DND-41 (cell line): ENCODE data around the gene IGSF9.

Experiments
- ATAC-seq: fragments of 200-7000 bp; cut with Tn5 transposase; 3 replicates; pipeline ENCODE4 v1.9.1; 2021; ENCODE audit warnings: low read depth; ENCODE audit not compliant: insufficient read depth
- DNase-seq: peaks from one replicate; pipeline ENCODE4 v3.0.0-alpha.2; 2020
- H2AFZ ChIP-seq: 2 replicates; pipeline ENCODE4 v1.6.0; 2012; ENCODE audit warnings: low read depth, low read length
- H3K27ac ChIP-seq: 2 replicates; pipeline ENCODE4 v1.5.1; 2012; ENCODE audit warnings: low read length, inconsistent platforms
- H3K27me3 ChIP-seq: fragments of 200-600 bp; sonication (generic); 2 replicates; pipeline ENCODE4 v1.6.0; 2012; ENCODE audit warnings: low read length, mild to moderate bottlenecking, inconsistent platforms; ENCODE audit not compliant: insufficient read depth, poor library complexity
- H3K36me3 ChIP-seq: 2 replicates; pipeline ENCODE4 v1.5.1; 2012; ENCODE audit warnings: low read length, inconsistent platforms; ENCODE audit not compliant: insufficient read depth
- H3K4me1 ChIP-seq: 2 replicates; pipeline ENCODE4 v1.5.1; 2012; ENCODE audit warnings: mild to moderate bottlenecking, low read length; ENCODE audit not compliant: insufficient read depth
- H3K4me2 ChIP-seq: 2 replicates; pipeline ENCODE4 v1.6.0; 2012; ENCODE audit warnings: mild to moderate bottlenecking, moderate library complexity, low read length, inconsistent platforms; ENCODE audit not compliant: insufficient read depth
- H3K4me3 ChIP-seq, 2 experiments: fragments of 200-600 bp in 1 of 2; shearing (Covaris generic) in 1 of 2; 2 replicates each; pipeline ENCODE4 v1.5.1; 2012 to 2016; ENCODE audit warnings: inconsistent platforms in 2 of 2, low read length in 2 of 2, mild to moderate bottlenecking in 2 of 2, low read depth in 1 of 2, moderate library complexity in 1 of 2
- H3K79me2 ChIP-seq: 2 replicates; pipeline ENCODE4 v1.6.0; 2012; ENCODE audit warnings: low read length, inconsistent platforms; ENCODE audit not compliant: insufficient read depth
- H3K9ac ChIP-seq: 2 replicates; pipeline ENCODE4 v1.6.0; 2012; ENCODE audit warnings: low read depth, mild to moderate bottlenecking, inconsistent platforms, low read length, moderate library complexity
- H3K9me3 ChIP-seq: 2 replicates; pipeline ENCODE4 v1.5.1; 2012; ENCODE audit warnings: low read length, moderate library complexity, mild to moderate bottlenecking, inconsistent platforms; ENCODE audit not compliant: insufficient read depth, severe bottlenecking
- H4K20me1 ChIP-seq: 2 replicates; pipeline ENCODE4 v1.6.0; 2012; ENCODE audit warnings: low read length; ENCODE audit not compliant: insufficient read depth
- EZH2 ChIP-seq: IDR thresholded peaks from 3 replicates; pipeline ENCODE4 v1.6.1; 2012; ENCODE audit warnings: borderline replicate concordance, low read depth, mild to moderate bottlenecking, moderate library complexity, low read length, inconsistent platforms; ENCODE audit not compliant: severe bottlenecking
- TF ChIP-seq, protein P1 (sequence below): IDR thresholded peaks from 2 replicates; pipeline ENCODE4 v1.5.1; 2012; ENCODE audit warnings: borderline replicate concordance, low read length, moderate library complexity, mild to moderate bottlenecking; ENCODE audit not compliant: poor library complexity, severe bottlenecking; ENCODE audit errors: extremely low read depth

IGSF9 gene

DNA sequence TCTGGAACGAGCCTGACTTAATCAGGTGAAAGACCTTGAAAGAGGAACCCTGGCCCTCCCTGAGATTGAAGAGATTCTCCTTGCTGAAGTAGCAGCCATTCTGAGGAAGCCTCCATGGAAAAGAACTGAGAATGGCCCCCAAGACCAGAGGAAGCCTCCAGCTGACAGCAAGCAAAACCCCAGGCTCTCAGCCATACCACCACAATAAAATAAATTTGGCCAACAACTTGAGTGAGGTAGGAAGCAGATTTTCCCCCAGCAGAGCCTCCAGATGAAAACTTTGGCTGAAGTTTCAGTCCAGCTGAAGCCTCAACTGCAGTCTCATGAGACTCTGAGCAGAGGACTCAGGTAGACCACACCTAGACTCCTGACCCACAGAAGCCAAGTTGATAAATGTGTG is 42.6 kb upstream of the IGSF9 start:
- H3K4me3 ChIP-seq = no peak overlapping the region
- no peaks in the 10 kb centered on the region for H4K20me1 ChIP-seq
- H3K9ac ChIP-seq = no peak overlapping the region
- no peaks in the 10 kb centered on the region for H3K4me1 ChIP-seq
- H3K27me3 ChIP-seq = peaks cover 17% of the 10 kb centered on the region
- DNase-seq (no peak), ATAC-seq (no peak)
- no peaks in the 10 kb centered on the region for H3K36me3 ChIP-seq
- H2AFZ ChIP-seq = no peak overlapping the region
- H3K9me3 ChIP-seq = no peaks in the 10 kb centered on the region
- TF ChIP-seq, protein P1, sequence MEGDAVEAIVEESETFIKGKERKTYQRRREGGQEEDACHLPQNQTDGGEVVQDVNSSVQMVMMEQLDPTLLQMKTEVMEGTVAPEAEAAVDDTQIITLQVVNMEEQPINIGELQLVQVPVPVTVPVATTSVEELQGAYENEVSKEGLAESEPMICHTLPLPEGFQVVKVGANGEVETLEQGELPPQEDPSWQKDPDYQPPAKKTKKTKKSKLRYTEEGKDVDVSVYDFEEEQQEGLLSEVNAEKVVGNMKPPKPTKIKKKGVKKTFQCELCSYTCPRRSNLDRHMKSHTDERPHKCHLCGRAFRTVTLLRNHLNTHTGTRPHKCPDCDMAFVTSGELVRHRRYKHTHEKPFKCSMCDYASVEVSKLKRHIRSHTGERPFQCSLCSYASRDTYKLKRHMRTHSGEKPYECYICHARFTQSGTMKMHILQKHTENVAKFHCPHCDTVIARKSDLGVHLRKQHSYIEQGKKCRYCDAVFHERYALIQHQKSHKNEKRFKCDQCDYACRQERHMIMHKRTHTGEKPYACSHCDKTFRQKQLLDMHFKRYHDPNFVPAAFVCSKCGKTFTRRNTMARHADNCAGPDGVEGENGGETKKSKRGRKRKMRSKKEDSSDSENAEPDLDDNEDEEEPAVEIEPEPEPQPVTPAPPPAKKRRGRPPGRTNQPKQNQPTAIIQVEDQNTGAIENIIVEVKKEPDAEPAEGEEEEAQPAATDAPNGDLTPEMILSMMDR = no peak
- TF ChIP-seq EZH2 = no peak
- no peaks in the 10 kb centered on the region for H3K79me2 ChIP-seq
- H3K27ac ChIP-seq = no peak overlapping the region
- no peak overlapping the region for H3K4me2 ChIP-seq

DNA sequence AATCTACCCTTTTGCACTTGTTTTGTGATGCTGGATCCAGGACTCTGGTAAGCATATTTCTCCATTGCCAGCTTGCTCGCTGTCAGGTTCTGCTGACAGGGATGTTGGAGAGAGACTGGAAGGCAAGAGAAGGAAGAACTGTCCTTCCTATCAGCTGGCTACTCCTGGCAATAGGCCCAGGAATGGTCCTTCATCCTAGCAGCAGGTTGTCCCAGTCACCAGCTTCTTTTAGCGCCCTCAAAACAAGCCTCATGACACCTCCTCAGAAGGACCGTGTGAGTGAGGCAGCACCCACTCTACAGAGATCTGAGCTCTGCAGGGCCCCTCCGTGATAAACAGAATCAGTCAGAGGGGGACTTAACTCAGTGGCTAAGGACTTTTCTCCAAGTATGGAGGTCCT is 41.8 kb upstream of the IGSF9 start:
- Histone ChIP-seq H2AFZ (no peak overlapping the region), H3K27ac (no peak overlapping the region), H3K4me3 (no peak overlapping the region), H3K9ac (no peak overlapping the region), H3K4me1 (no peaks in the 10 kb centered on the region), H4K20me1 (no peaks in the 10 kb centered on the region), H3K79me2 (no peaks in the 10 kb centered on the region), H3K27me3 (peaks cover 17% of the 10 kb centered on the region), H3K36me3 (no peaks in the 10 kb centered on the region), H3K4me2 (no peak overlapping the region), H3K9me3 (no peaks in the 10 kb centered on the region)
- no peak for ATAC-seq
- TF ChIP-seq, protein P1 = no peak
- TF ChIP-seq EZH2 = no peak
- DNase-seq = no peak

DNA sequence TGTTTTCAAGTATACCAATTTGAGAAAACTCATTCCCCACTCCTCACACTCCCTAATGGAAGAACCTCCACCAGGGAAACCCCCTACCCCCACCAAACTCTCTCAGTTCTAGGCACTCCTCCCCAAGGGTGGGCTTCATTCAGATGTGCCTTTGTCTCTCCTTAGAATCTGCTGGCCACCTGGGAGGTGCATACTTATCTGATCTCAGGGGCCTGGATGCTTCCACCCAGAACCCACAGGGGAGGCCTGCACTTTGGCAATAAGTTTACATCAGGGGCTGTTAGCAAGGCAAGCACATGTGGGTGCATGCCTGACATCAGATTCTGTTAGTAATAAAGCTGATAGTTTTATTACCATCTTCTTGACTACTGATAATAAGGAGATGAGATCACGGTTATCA is 41.1 kb upstream of the IGSF9 start:
- H3K4me2 ChIP-seq = no peak overlapping the region
- H3K36me3 ChIP-seq = no peaks in the 10 kb centered on the region
- no peaks in the 10 kb centered on the region for H3K4me1 ChIP-seq
- H3K27me3 ChIP-seq = peaks cover 20% of the 10 kb centered on the region
- no peak for ATAC-seq
- no peak overlapping the region for H2AFZ ChIP-seq
- H3K4me3 ChIP-seq = no peak overlapping the region
- TF ChIP-seq, protein P1 = no peak
- TF ChIP-seq EZH2 = no peak
- DNase-seq = no peak
- no peaks in the 10 kb centered on the region for H3K79me2 ChIP-seq
- H3K9me3 ChIP-seq = no peaks in the 10 kb centered on the region
- no peak overlapping the region for H3K27ac ChIP-seq
- no peaks in the 10 kb centered on the region for H4K20me1 ChIP-seq
- no peak overlapping the region for H3K9ac ChIP-seq

DNA sequence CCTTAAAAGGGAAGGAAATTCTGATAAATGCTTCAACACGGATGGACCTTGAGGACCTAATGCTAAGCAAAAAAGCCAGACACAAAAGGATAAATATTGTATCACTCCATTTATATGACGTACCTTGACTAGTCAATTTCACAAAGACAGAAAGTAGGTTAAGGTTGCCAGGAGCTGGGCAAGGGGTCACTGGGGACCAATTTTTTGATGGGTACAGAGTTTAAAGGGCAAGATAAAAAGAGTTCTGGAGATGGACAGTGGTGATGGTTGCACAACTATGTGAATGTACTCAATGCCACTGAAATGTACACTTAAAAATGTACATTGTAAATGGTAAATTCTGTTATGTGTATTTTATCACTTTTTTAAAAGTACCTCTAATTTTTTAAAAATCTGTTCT is 40.7 kb upstream of the IGSF9 start:
- Histone ChIP-seq H3K4me1 (no peaks in the 10 kb centered on the region), H3K9me3 (no peaks in the 10 kb centered on the region), H2AFZ (no peak overlapping the region), H3K27ac (no peak overlapping the region), H3K9ac (no peak overlapping the region), H3K36me3 (no peaks in the 10 kb centered on the region), H4K20me1 (no peaks in the 10 kb centered on the region), H3K27me3 (peaks cover 20% of the 10 kb centered on the region), H3K79me2 (no peaks in the 10 kb centered on the region), H3K4me3 (no peak overlapping the region), H3K4me2 (no peak overlapping the region)
- no peak for TF ChIP-seq EZH2
- TF ChIP-seq, protein P1 = no peak
- no peak for ATAC-seq
- no peak for DNase-seq
